GM18498 (cell line): Measurements from ENCODE around the gene COASY.

Experiments used
- ATAC-seq: cut with Tn5 transposase; IDR thresholded peaks from one replicate; pipeline ENCODE4 v1.9.1; 2021; ENCODE audit warnings: mild to moderate bottlenecking, moderate library complexity; ENCODE audit not compliant: unreplicated experiment

Gene COASY

DNA sequence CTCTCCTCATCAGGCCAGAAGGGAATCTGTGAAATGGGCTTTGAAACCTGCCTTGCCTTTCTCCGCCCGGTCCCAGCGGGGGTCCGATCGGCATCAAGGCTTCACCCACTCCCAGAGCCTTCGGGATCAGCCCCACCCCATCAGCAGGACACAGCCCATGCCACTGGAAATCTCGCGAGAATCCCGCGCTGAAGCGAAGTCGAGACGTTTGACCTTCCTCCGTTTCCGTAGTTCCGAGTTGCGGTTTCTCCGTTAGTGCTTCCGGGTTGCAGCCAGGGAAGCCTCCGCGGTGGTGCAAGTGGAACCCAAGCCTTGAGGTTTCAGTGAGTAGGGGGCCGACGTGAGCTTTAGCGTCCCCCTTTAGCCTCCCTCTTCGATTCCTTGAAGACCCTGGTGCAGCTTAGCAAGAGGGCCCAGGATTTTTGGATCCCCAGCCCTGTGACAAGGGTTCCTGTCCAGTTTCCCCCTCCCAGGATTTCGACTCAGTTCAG is at the start of gene COASY:
TSS of gene COASY (plus strand) at position 252 of the 491 bp plus-strand sequence. CDS start 475 bp downstream, outside the sequence.
- ATAC-seq = no peak

DNA sequence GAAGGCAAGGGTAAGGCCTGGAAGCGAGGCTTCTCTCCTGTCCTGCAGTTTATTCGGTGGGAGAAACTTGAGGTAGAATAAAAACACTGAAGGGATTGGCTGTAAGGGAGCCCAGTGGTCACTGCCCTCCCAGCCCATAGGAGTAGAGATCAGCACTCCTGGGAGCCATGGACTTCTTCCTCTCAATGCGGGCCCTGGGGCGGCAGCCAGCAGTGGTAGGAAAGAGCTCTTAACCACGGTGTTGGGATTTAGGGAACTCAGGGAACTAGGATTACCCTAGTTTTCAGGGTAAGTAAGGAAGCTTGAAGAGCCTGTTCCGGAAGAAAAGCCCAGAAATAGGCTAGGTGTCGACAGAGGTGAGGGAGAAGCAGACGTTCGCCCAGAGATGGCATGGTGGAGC is 49.7 kb upstream of the COASY start:
- ATAC-seq = no peak

DNA sequence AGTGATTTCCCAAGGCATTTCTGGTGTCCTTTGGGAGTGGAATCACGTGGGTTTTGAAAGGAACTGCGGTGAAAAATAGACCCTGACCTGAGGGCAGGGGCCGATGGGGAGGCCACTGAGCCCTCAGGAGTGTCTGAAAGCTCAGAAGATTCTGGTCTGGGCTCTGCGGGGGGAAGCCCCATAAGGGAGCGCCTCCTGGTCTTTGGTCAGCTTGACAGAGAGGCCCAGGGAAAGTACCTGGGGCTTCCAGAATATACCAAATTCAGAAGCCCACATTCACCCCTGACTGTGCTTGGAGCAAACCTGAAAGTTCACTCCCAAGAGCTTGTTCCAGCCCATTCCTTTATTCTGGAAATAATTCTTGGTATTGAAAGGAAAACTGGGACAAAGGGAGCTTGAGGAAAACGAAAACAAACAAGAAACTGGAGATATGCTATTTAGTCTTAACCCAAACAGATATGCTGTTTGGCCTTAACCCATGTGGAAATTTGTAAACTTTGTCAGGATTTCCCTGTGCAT is 49.2 kb upstream of the COASY start:
- no peak for ATAC-seq

DNA sequence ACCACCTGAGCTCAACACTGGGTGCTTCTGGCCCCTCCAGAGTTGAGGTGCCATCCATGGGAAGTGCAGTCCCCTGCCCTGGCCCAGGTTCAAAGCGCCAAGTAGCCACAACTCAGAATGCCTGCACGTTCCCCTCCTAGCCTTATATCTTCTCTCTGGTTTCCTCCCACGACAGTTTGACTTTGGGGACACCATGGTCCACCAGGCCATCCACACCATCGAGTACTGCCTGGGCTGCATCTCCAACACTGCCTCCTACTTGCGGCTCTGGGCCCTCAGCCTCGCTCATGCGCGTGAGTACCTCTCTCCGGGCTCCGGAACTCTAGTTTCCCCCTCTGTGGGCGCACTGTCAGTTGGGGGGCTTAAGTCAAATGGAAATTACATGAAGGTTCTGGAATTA is 48.3 kb upstream of the COASY start:
- no peak for ATAC-seq

DNA sequence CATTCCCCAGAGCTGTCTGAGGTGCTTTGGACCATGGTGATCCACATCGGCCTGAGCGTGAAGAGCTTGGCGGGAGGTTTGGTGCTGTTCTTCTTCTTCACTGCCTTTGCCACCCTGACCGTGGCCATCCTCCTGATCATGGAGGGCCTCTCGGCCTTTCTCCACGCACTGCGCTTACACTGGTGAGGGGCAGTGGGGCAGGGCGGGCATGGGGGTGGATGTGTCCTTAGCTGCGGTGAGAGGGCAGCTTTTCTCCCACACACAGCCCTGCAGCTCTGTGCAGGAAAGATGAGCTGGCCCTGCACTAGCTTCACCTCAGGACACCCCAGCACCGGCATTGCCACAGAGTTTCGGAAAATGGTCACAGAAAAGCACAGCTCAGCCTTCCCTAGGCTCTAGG is 47.7 kb upstream of the COASY start:
- no peak for ATAC-seq

DNA sequence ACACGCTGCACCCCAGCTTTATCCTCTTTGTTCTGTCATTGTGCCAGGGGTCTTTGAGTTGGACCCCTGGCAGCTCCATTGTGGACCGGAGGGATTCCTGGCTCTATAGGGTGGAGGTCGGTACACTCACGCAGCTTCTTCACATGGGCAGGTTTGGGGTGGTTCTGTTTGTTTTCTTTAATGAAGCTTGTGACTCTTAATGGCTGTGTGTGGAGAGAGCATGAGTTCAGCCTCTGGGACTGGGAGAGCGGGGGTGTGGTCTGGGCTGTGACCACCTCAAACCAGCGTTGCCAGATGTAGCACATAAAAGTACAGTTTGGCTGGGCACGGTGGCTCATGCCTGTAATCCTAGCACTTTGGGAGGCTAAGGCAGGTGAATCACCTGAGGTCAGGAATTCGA is 47.1 kb upstream of the COASY start:
- no peak for ATAC-seq

DNA sequence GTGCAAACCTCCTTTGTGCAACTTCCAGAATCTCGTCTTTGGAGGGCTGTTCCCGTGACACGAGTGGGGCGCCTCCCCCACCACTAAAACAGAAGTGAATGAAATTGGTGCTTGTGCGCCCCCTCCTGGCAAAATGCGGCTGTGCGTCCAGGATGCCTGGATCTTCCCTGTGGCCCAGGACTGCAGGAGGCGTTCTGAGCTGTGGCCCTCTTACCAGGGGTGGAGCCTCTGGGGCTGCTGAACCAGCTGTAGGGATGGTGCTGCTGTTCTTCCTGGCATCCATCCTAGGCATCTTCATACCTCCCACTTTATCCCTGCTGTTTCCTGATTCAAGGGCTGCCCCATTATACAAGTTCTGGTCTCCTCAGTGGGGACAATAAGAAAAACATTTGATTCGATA is 44.4 kb upstream of the COASY start:
- ATAC-seq = no peak

DNA sequence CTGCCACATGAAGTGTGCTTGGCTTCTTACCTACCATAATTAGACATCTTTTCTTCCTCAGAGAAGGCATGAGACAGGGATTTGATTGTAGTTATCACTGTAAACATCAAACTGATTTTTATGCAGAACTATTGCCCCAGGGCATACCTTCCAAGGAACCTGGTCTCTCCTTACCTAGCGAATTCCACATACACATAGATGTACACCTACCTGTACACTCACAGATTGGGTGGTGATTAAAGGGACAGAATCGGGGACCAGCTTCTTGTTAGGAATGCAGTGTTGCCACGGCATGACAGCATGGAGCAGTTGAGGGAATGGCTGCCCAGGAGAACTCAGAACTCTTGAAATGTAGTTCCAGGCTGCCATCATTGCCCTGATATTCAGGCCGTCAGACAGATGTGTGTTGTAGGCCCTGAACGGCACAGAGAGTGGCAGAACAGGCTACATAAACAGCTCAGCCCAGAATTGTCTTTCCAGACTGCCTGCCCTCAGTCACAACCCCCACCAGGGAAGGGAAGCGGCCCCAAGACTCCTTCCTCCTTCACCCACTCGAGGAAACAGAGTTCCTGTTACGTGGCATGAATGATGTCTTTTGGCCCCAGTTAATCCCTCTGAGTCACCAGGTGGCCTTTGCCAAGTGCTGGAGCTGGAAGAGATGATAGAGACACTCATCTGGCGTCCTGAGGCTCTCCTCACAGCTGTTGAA is 43.7 kb upstream of the COASY start:
- ATAC-seq = no peak

DNA sequence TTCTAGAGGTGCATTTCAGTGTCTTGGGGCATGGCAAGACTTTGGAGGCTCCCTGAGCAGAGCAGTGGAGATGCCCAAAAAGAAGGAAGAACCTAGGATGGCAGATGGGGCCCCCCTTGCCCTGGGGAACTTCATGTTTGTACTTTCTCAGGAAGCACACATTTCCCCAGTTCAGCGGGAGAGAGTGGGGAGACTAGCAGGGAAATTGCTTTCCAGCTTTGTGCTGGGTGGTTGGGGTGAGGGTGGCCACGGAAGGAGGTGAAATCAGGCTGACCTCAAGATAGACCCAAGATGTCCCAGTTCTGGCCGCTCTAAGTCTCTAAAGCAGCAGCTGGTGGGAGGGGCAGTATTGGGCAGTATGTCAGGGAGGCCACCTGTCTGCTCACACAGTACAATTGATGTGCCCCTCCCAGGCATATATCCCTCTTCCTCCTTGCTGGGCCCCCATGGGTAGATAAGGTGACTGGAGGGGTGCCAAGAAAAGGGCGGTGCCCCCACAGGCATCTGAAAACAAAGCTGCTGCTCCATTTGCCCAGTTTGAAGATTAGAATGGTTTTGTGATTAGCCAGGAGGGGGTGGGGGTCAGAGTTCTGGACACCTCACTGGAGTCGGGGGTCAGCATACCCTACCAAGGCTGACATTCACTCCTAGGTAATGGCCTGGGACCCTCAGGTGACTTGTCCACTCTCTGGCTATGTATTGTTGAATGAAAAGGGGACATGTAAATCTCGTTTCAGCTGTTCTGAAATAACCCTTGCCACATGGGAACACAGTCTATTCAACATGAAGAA is 43.0 kb upstream of the COASY start:
- no peak for ATAC-seq

DNA sequence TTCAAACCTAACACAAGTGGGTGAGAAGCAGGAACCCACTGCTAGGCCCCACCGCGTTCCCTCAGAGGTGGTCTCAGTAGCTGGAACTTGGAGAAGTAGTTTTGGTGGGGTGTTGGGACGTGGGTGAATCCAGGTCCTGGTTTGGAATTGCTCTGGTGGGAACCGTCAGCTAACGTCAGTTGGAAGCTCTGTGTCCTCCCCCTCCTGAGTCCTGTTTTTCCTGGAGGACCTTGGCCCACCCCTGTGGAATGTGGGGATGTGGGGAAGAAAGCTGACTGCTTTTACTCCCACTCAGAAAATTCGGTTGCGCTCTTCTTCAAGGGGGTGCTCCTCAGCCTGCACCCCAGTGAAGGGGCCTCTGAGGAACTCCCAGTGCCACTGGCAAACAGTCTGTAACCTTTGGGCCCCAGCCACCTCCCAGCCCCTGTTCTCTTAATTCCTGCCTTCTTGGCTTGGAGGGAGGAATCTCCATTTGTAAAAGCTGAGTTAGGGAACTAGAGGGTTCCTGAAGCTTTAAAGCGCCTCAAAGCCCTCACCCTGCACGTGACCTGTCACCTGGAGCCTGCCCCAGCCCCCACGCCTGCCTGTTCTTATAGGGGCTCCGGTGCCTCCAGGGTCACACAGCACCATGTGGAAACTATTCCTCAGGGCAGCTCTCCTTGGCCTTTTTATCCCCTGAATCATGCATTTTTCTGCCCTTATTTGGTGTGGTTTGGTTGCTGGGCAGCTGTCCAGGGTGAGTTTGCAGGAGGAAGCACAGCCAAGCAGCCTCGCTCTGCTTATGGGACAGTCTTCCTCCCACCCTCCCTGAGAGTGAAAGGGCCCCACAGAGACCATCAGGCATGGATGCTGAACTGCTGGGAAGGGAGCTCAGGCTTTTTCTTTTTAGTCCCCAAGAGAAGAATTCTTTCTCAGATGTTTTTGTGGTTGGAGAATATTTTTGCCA is 42.1 kb upstream of the COASY start:
- no peak for ATAC-seq

DNA sequence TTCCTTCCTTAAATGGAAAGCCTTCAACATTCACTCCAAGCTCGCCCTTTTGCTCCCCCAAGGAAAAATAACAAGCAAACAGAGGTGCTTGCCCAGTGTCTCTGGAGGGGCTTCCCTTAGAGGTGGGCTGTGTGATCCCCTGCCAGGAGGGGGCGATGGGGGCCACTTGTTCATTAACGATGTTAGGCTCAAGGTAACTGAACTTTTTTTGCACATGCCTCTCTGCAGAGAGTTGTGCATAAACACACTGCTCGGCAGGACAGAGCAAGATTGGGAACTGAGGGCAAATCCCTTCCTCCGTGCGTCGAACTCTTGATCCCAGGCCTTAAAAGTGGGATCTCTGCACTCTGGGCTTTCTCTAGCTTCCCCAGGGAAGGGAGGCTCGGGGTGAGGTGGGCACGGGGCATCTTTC is 41.4 kb upstream of the COASY start:
- ATAC-seq = no peak

DNA sequence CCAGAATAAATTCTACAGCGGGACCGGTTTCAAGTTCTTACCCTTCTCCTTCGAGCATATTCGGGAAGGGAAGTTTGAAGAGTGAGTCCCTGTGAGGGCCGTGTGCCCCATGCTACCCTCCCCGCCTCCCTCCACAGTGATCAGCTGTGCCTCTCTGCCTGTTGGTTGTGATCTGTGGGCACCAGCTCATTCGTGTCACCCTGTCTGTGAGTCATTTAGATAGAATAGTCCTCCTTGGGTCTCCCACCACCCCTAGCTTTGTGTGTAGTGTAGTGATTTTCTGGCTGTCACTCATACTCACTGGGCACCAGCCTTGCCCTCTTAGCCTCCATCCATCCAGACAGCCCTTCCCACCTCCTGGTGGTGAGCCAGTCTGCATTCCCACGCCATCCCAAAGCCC is 40.9 kb upstream of the COASY start:
- ATAC-seq = no peak

DNA sequence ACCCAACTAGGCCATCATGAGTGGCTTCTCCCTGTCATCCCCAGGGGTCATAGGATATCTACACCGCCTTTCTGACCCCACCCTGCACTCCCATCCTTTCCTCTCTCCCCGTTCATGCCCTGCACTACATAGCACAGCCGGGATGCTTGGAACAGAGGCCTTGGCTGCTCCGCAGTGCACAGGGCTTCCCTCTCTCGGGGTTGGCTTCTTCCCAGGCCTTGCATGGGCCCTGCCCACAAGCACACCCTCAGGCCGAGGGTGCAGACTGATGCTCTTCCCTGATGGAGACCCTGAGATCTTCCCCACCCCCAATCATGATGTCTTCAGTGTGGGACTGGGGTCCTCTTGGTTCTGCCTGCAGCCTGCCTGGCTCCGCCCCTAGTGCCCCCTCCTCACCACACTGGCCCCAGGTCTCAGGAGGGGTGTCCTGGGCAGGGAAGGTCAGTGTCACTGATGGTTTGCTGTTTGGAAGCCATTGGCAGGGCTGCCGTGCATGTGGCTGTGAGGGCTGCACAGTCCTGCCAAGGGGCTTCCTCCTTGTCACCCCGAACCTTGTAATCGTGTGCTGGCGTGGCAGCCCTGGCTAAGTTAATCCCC is 40.2 kb upstream of the COASY start:
- no peak for ATAC-seq

DNA sequence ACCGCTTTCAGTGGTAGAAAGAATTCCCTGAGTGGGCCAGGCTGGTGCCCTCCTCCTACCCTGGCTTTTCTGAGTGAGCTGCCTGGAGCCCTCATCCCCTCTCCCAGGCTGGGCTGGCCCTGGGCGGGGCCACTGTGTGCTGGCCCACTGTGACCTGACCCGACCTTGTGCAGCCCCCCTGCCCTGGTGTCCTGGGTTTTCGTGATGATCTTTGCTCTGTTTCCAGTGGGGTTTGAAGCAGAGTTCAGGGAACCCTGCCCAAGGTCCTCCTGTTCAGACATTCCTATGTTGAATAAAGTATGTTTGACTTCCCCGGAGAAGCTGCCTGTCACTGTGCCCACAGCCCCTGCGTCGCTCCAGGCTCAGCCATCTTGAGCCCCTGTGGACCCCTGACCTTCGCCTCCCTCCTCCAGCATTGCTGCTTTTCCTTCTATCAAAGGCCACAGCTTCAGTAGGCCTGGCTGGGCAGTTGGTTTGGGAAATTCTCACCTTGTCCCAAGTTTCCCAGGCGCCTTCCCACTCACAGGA is 39.6 kb upstream of the COASY start:
- ATAC-seq = no peak

DNA sequence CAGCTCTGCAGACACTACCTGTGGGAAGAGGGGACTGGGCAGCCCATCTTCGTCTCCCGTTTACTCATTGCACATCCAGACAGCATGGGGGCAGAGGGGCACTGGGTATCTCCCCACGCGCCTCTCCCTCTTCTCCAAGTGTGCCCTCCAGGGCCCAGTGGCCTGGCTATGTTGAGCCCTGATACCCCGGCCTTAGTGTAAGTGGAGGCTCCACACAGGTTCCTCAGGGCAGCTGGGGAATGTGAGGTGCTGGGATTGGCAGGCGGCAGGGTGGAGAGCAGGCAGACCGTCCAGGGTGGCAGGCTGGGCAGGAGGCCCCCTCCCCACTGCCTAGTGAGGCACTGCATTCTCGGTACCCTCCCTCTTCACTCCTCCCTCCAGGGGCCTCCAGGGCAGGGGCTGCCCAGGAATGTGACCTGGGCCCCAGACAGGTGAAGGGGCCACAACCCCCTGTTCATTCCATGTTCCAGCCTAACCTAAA is 39.1 kb upstream of the COASY start:
- ATAC-seq = no peak

DNA sequence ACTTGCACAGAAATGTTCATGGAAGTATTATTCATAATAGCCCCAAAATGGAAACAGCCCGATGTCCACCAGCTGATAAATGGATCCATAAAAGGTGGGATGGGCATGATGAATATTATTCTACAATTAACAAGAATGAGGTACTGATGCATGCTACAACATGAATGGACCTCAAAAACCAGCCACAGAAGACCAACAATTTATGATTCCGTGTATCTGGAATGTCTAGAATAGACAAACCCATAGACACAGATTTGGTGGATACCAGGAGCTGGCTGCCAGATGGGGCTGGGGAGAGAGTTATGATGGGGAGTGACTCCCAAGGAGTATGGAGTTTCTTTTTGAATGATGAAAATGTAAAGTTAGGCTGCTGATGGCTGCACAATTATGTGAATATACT is 36.7 kb upstream of the COASY start:
- no peak for ATAC-seq

DNA sequence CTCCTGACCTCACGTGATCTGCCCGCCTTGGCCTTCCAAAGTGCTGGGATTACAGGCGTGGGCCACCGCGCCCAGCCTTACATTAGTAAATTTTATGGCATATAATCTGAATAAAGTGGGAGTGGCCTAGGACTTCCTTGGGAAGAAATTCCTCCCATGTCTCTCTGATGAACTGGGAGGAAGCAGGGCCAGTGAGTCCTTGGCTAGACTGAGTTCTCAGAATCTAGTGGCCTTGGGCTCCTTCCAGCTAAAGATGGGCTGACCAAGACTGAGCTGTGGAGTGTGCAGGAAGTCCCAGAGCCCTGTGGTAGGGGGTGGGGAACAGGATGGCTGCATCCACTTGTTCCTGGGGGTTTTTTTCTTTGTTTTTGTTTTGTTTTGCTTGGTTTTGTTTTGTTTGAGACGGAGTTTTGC is 35.9 kb upstream of the COASY start:
- no peak for ATAC-seq

DNA sequence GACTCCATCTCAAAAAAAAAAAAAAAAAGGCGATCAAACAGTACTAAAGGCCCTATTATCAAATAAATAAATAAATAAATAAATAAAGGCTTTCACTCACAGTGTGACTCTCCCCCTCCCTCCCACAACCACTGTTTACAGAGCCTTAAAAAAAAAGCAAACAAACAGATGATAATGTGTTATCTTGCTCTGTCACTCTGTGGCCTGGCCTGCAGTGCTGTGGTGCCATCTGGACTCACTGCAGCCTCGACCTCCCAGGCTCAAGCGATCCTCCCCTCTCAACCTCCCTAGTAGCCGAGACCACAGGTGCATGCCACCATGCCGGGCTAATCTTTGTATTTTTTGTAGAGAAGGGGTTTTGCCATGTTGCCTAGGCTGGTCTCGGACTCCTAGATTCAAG is 34.0 kb upstream of the COASY start:
- ATAC-seq = no peak

DNA sequence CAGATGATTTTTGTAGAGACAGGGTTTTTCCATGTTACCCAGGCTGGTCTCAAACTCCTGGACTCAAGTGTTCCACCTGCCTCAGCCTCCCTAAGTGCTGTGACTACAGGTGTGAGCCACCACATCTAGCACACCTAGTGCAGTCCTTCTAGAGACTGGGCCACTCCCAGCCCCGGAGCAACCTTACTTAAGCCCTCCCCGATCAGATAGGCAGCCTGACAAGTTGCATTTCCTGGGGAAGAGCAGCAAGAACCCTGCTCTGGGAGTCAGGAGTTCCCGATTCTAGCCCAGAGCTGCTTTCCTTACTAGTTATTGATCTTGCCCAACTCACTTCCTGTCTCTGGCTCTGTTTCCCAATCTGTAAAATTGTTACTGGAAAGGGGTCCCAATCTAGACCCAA is 32.9 kb upstream of the COASY start:
- no peak for ATAC-seq

DNA sequence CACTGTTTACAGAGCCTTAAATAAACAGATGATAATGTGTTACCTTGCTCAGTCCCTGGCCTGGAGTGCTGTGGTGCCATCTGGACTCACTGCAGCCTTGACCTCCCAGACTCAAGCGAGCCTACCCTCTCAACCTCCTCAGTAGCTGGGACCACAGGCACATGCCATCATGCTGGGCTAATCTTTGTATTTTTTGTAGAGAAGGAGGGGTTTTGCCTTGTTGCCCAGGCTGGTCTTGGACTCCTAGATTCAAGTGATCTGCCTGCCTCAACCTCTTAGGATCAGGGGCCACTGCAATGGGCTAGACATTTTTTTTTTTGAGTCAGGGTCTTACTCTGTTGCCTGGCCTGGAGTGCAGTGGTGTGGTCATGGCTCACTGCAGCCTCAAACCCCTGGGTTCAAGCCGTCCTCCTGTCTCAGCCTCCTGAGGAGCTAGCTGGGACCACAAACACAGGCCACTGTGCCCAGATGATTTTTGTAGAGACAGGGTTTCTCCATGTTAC is 30.9 kb upstream of the COASY start:
- ATAC-seq = no peak
